Chondrocyte (in vitro differentiated cells): ENCODE data around the gene HLCS. TPM values are rescaled to one million over a fixed set of nuclear protein-coding genes. Genes with fewer than 3 reads are reported as not detected.

Source experiments
- DNase-seq: peaks from one replicate; pipeline ENCODE4 v3.0.0; 2021; ENCODE audit warnings: mixed read lengths, low spot score
- H3K27ac Mint-ChIP-seq: one replicate; pipeline ENCODE4 v1.8.0; 2021; ENCODE audit warnings: mild to moderate bottlenecking, moderate library complexity, mixed read lengths; ENCODE audit not compliant: unreplicated experiment
- H3K27me3 Mint-ChIP-seq: 2 replicates; pipeline ENCODE4 v1.8.0; 2021; ENCODE audit warnings: low read depth, mixed read lengths
- H3K36me3 Mint-ChIP-seq: 2 replicates; pipeline ENCODE4 v1.8.0; 2021; ENCODE audit warnings: low read depth, mixed read lengths
- H3K4me1 Mint-ChIP-seq: 2 replicates; pipeline ENCODE4 v1.8.0; 2021; ENCODE audit warnings: low read depth, mild to moderate bottlenecking, mixed read lengths
- H3K4me3 Mint-ChIP-seq: one replicate; pipeline ENCODE4 v1.8.0; 2021; ENCODE audit warnings: mild to moderate bottlenecking, moderate library complexity, mixed read lengths; ENCODE audit not compliant: unreplicated experiment
- H3K9me3 Mint-ChIP-seq: 2 replicates; pipeline ENCODE4 v1.8.0; 2021; ENCODE audit warnings: low read depth, mixed read lengths
- CTCF ChIP-seq: fragments of 200-600 bp; sonication (generic); IDR thresholded peaks from 2 replicates; pipeline ENCODE4 v1.5.0; 2021; ENCODE audit warnings: antibody characterized with exemption, mild to moderate bottlenecking, moderate library complexity
- total RNA-seq: library from RNA; stranded (reverse); gene quantifications from 3 replicates; pipeline ENCODE4 v1.2.1, GENCODE V29; 2021

The HLCS gene
- total RNA-seq, 1 donor from 2014 or later = 30.4 TPM

- Mint-ChIP-seq H3K36me3 (no peaks in the 10 kb centered on the region), H3K27ac (peak overlapping the region; percentile 87), H3K4me1 (peaks cover 46% of the 10 kb centered on the region)
Observed at GRCh38 chr21:36846631-36847030, 119.8 kb downstream of the HLCS start.

GRCh38 chr21:36845790-36846189 is 120.7 kb downstream of the HLCS start:
- Mint-ChIP-seq H3K27ac (no peak overlapping the region), H3K4me1 (peaks cover 46% of the 10 kb centered on the region), H3K9me3 (no peaks in the 10 kb centered on the region), H3K36me3 (no peaks in the 10 kb centered on the region), H3K4me3 (no peak overlapping the region), H3K27me3 (no peaks in the 10 kb centered on the region)
- TF ChIP-seq CTCF = no peak
- no peak for DNase-seq

More at GRCh38 chr21:36846631-36847030, 119.8 kb downstream of the HLCS start:
- no peak for DNase-seq
- H3K27me3 Mint-ChIP-seq = no peaks in the 10 kb centered on the region
- TF ChIP-seq CTCF = no peak
- H3K9me3 Mint-ChIP-seq = no peaks in the 10 kb centered on the region
- H3K4me3 Mint-ChIP-seq = no peak overlapping the region

- H3K4me3 Mint-ChIP-seq = no peak overlapping the region
- TF ChIP-seq CTCF = no peak
- H3K4me1 Mint-ChIP-seq = peaks cover 39% of the 10 kb centered on the region
- H3K36me3 Mint-ChIP-seq = no peaks in the 10 kb centered on the region
- H3K27ac Mint-ChIP-seq = no peak overlapping the region
- H3K27me3 Mint-ChIP-seq = no peaks in the 10 kb centered on the region
- H3K9me3 Mint-ChIP-seq = no peaks in the 10 kb centered on the region
- DNase-seq = no peak
Observed at GRCh38 chr21:36845070-36845469, 121.4 kb downstream of the HLCS start.

- H3K9me3 Mint-ChIP-seq = no peaks in the 10 kb centered on the region
- H3K27ac Mint-ChIP-seq = no peak overlapping the region
- H3K27me3 Mint-ChIP-seq = no peaks in the 10 kb centered on the region
- TF ChIP-seq CTCF = no peak
- H3K4me1 Mint-ChIP-seq = peaks cover 26% of the 10 kb centered on the region
- no peak overlapping the region for H3K4me3 Mint-ChIP-seq
- no peaks in the 10 kb centered on the region for H3K36me3 Mint-ChIP-seq
- no peak for DNase-seq
Observed at GRCh38 chr21:36841866-36842265, 124.6 kb downstream of the HLCS start.

GRCh38 chr21:36839735-36840134 is 126.7 kb downstream of the HLCS start:
- Mint-ChIP-seq H3K27ac (peak overlapping the region; percentile 97), H3K27me3 (no peaks in the 10 kb centered on the region), H3K4me1 (peaks cover 31% of the 10 kb centered on the region), H3K9me3 (no peaks in the 10 kb centered on the region), H3K36me3 (no peaks in the 10 kb centered on the region), H3K4me3 (no peak overlapping the region)
- no peak for DNase-seq
- TF ChIP-seq CTCF = no peak
